GM12878 (cell line): Measurements from ENCODE around the gene SLC25A41. TPM values are rescaled to one million over a fixed set of nuclear protein-coding genes. Genes with fewer than 3 reads are reported as not detected.
A peak's percentile ranks its signal among the peaks of the same experiment; 100 is the strongest.

Source experiments
- ATAC-seq: fragments of 200-7000 bp; cut with Tn5 transposase; 3 replicates; pipeline ENCODE4 v1.9.1; 2020; ENCODE audit warnings: mild to moderate bottlenecking, moderate library complexity
- BruUV-seq: library from RNA; stranded (reverse); fragments of 400-500 nt; replicated peaks from 2 replicates; lab custom pipeline; 2021; lab: Mats Ljungman, UMichigan
- CTCF ChIA-PET: fragments of 300-600 bp; sonication (Branson Sonifier 250); formaldehyde crosslinking; extraction: SDS; loops from one replicate; lab custom pipeline; 2021; ENCODE audit warnings: inconsistent platforms; lab: Yijun Ruan, JAX
- POLR2A ChIA-PET: fragments of 350-600 bp; formaldehyde crosslinking; extraction: SDS; loops from one replicate; lab custom pipeline; 2021; ENCODE audit warnings: inconsistent platforms; lab: Charles Lee
- RAD21 ChIA-PET: fragments of 300-600 bp; sonication (Branson Sonifier 250); formaldehyde crosslinking; loops from one replicate; lab custom pipeline; 2023; ENCODE audit warnings: antibody characterized with exemption; ENCODE audit not compliant: unreplicated experiment; lab: Charles Lee
- SMC1A ChIA-PET: fragments of 300-600 bp; sonication (Branson Sonifier 250); formaldehyde crosslinking; loops from one replicate; lab custom pipeline; 2023; ENCODE audit not compliant: unreplicated experiment, uncharacterized antibody; lab: Charles Lee
- DNase-seq: peaks from one replicate; pipeline ENCODE4 v3.0.0-alpha.2; 2011; ENCODE audit warnings: low read depth, low spot score
- FAIRE-seq: peaks from 3 replicates; lab custom pipeline; 2011; peaks lifted over from hg19 to GRCh38; lab: Jason Lieb, UNC
- H2AFZ ChIP-seq: 2 replicates; pipeline ENCODE4 v1.6.0; 2011; ENCODE audit warnings: low read depth, low read length, control low read depth; ENCODE audit not compliant: control insufficient read depth
- H3K27ac ChIP-seq: 2 replicates; pipeline ENCODE4 v1.5.1; 2011; ENCODE audit warnings: control low read depth; ENCODE audit not compliant: control insufficient read depth, insufficient read depth
- H3K27me3 ChIP-seq, 2 experiments: replicated peaks in 1 of 2; 2 replicates each; pipeline versions ENCODE4 v1.6.0 to v1.6.1; 2011; ENCODE audit warnings: low read length in 1 of 2; ENCODE audit not compliant: control insufficient read depth in 2 of 2, insufficient read depth in 2 of 2
- H3K36me3 ChIP-seq, 2 experiments: 2 replicates each; pipeline ENCODE4 v1.5.1; 2011; ENCODE audit warnings: low read length in 1 of 2; ENCODE audit not compliant: control insufficient read depth in 2 of 2, insufficient read depth in 2 of 2
- H3K4me1 ChIP-seq: 2 replicates; pipeline ENCODE4 v1.6.1; 2011; ENCODE audit warnings: mild to moderate bottlenecking, low read length, moderate library complexity, mixed read lengths; ENCODE audit not compliant: control insufficient read depth, insufficient read depth
- H3K4me2 ChIP-seq: 2 replicates; pipeline ENCODE4 v1.6.0; 2011; ENCODE audit warnings: control low read depth; ENCODE audit not compliant: control insufficient read depth, insufficient read depth
- H3K4me3 ChIP-seq: fragments of 200-600 bp; sonication (generic); 2 replicates; pipeline ENCODE4 v1.5.1; 2016
- H3K79me2 ChIP-seq: 2 replicates; pipeline ENCODE4 v1.6.0; 2011; ENCODE audit warnings: low read length; ENCODE audit not compliant: control insufficient read depth, insufficient read depth
- H3K9ac ChIP-seq: 2 replicates; pipeline ENCODE4 v1.8.0; 2011; ENCODE audit warnings: low read length, control low read depth, mixed read lengths; ENCODE audit not compliant: control insufficient read depth, insufficient read depth
- H3K9me3 ChIP-seq: replicated peaks from 3 replicates; pipeline ENCODE4 v1.5.1; 2011; ENCODE audit warnings: mild to moderate bottlenecking, low read length; ENCODE audit not compliant: control insufficient read depth, insufficient read depth
- H4K20me1 ChIP-seq: 2 replicates; pipeline ENCODE4 v1.6.0; 2011; ENCODE audit not compliant: control insufficient read depth, insufficient read depth
- ASH2L ChIP-seq: fragments of 300-600, 200-600 bp; sonication (generic); IDR thresholded peaks from 2 replicates; pipeline ENCODE4 v1.6.1; 2017; ENCODE audit warnings: low read depth, mild to moderate bottlenecking, borderline replicate concordance
- BACH1 ChIP-seq: fragments of 450-650 bp; IDR thresholded peaks from 2 replicates; pipeline ENCODE4 v1.6.1; 2017; ENCODE audit warnings: mild to moderate bottlenecking, borderline replicate concordance
- DPF2 ChIP-seq: fragments of 450-650 bp; IDR thresholded peaks from 2 replicates; pipeline ENCODE4 v1.6.1; 2017; ENCODE audit warnings: mild to moderate bottlenecking
- NR2F1 ChIP-seq: fragments of 450-650 bp; conservative IDR thresholded peaks from 2 replicates; pipeline ENCODE4 v1.6.1; 2017; ENCODE audit warnings: mild to moderate bottlenecking
- SMARCA5 ChIP-seq: fragments of 450-650 bp; IDR thresholded peaks from 2 replicates; pipeline ENCODE4 v1.6.1; 2017; ENCODE audit warnings: mild to moderate bottlenecking
- SPI1 ChIP-seq: IDR thresholded peaks from 2 replicates; pipeline ENCODE4 v1.6.1; 2011; ENCODE audit warnings: low read depth, mild to moderate bottlenecking, low read length, moderate library complexity, borderline replicate concordance; ENCODE audit not compliant: insufficient read depth
- ZNF24 ChIP-seq: fragments of 450-650 bp; IDR thresholded peaks from 2 replicates; pipeline ENCODE4 v1.6.1; 2017; ENCODE audit warnings: antibody characterized with exemption, mild to moderate bottlenecking
- WGBS: methylation state at CpG from one replicate; pipeline ENCODE4 v1.1.6; 2016; ENCODE audit warnings: low lambda C conversion rate; ENCODE audit not compliant: insufficient replicate concordance, insufficient coverage; ENCODE audit errors: missing lambda C conversion rate; 5-methylcytosine and 5-hydroxymethylcytosine counted together
- in situ Hi-C: fragments of 300-500 bp; cut with MboI; formaldehyde crosslinking; loops from 9 replicates; pipeline ENCODE4 v1.14.3; 2018; ENCODE audit warnings: mixed read lengths
- intact Hi-C: fragments of 100-400 bp; cut with micrococcal nuclease; formaldehyde crosslinking; loops from one replicate; pipeline ENCODE4 v1.14.2; 2022; ENCODE audit not compliant: unreplicated experiment
- polyA plus RNA-seq, 11 experiments: library from polyadenylated mRNA; depleted of rRNA in 4 of 11; unstranded in 6 of 11; stranded (reverse) in 5 of 11; fragments of >200 nt; fragmentation: Nextera tagmentation in 4 of 11; fragmentation: Illumina TruSeq in 1 of 11; extraction: Ambion mirVana in 4 of 11; extraction: Trizol in 1 of 11; gene quantifications; 1 replicate in 1 of 11; 2 replicates in 10 of 11; pipeline versions ENCODE4 v1.2.1 to v1.2.3, GENCODE V29; 2011 to 2016; ENCODE audit warnings: inconsistent platforms in 2 of 11, missing spikeins in 2 of 11, low read depth in 1 of 11
- total RNA-seq, 4 experiments: library from RNA; depleted of rRNA in 3 of 4; stranded (reverse); fragments of >200 nt in 3 of 4; fragmentation: Illumina TruSeq in 1 of 4; extraction: Trizol in 1 of 4; gene quantifications; 2 replicates each; pipeline versions ENCODE4 v1.2.1 to v1.2.3, GENCODE V29; 2013 to 2021
- TF ChIP-seq, protein P1 (sequence below), 3 experiments: IDR thresholded peaks in 2 of 3; conservative IDR thresholded peaks in 1 of 3; 2 replicates each; pipeline ENCODE4 v1.5.1; 2011; ENCODE audit warnings: low read depth in 3 of 3, low read length in 3 of 3, mild to moderate bottlenecking in 3 of 3, control low read depth in 2 of 3, moderate library complexity in 2 of 3, inconsistent platforms in 1 of 3, mixed read lengths in 1 of 3; ENCODE audit not compliant: control insufficient read depth in 2 of 3, insufficient read depth in 1 of 3; ENCODE audit errors: extremely low read depth in 1 of 3

Gene SLC25A41
- total and polyA plus RNA-seq, 10 of the 15 experiments (the other 5 are each of a cell fraction or from before 2014, with no cell fraction given) = 0.23 to 1.2 (median 0.43) TPM; not detected in 2

DNA sequence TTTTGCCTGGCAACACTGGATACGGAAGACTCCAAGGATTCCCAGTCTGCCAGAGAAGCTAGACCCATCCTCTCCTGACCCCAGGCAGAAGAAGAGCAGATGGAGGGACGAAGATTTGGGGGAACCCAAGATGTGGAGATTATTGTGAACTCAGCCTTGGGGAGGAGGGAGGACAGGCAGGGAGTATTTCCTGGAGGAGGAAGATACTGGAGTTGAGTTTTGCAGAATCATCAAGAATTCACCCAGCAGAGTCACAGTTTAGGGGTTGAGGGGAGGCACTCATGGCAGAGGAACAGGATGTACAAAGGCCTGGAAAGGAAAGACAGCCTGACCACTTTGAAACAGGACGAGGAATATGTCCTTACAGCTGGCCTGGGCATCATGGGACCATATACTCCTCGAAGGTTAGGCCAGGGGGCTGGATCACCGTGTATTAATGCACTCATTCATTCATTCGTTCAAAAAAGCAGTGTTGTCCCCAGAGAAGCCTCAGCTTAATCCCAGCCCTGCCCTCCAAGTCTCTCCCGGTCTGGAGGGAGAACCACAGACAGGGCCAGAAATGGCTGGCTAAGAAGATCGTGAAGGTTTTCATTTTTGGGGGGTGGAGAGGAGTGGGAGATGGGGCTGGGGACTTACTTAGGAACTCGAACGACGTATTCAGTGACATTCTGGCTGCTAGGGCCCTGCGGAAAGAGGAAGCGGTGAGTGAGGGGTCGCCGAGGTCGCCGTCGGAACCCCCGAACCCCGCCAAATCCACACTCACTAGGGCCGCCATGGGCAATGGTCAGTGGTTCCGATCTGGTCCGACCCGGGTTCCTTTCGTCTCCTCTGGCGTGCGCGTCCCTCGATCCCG lies 41.1 kb downstream of the SLC25A41 start:
- WGBS = 7% methylated on average over 30 of the region's 30 CpGs
- H3K9me3 ChIP-seq = no peaks in the 10 kb centered on the region
- no peaks in the 10 kb centered on the region for H3K27me3 ChIP-seq
- peaks cover 22% of the 10 kb centered on the region for H3K79me2 ChIP-seq
- H3K4me1 ChIP-seq = peaks cover 11% of the 10 kb centered on the region
- peak; percentile 75 for FAIRE-seq
- intact Hi-C loops = loop anchor here (1.0 to 10.0 kb wide), 2 partner anchors 33 to 112 kb away; partner anchors contain the start of gene TUBB4A
- peaks cover 9 to 25% of the 10 kb centered on the region in 2 experiments; a peak in 3 of 4 replicates for H3K36me3 ChIP-seq
- ATAC-seq = peak; percentile 35
- H3K9ac ChIP-seq = peak overlapping the region; percentile 78
- peak overlapping the region; percentile 97 for H3K4me2 ChIP-seq
- in situ Hi-C loops = no loop called here
- ChIA-PET CTCF (interaction anchor here (1.0 to 1.1 kb wide), 2 partner anchors 112 to 266 kb away, joined by 3 to 4 read pairs; no protein-coding TSS in a partner anchor), POLR2A (interaction anchor here (0.6 to 1.9 kb wide), 2 partner anchors 20 to 25 kb away, joined by 3 to 12 read pairs; partner anchors contain the start of gene ALKBH7), SMC1A (interaction anchor here (0.6 to 1.4 kb wide), 5 partner anchors 9 to 89 kb away, joined by 3 to 4 read pairs (median 3); partner anchors contain the start of genes ALKBH7 and DENND1C), RAD21 (interaction anchor here (1.0 to 1.6 kb wide), 2 partner anchors 20 to 66 kb away, joined by 3 to 5 read pairs; partner anchors contain the start of gene ALKBH7)
- no peak for DNase-seq
- BruUV-seq = TSS peak; percentile 82
- peak overlapping the region; percentile 93 for H3K27ac ChIP-seq
- H3K4me3 ChIP-seq = peak overlapping the region; percentile 99
- no peaks in the 10 kb centered on the region for H4K20me1 ChIP-seq
- peak overlapping the region; percentile 99 for H2AFZ ChIP-seq
- TF ChIP-seq NR2F1 (peak; percentile 87), BACH1 (no peak), ASH2L (0 out of 2 replicates have a peak, but pooled peaks have one; percentile 63), DPF2 (0 out of 2 replicates have a peak, but pooled peaks have one; percentile 14), ZNF24 (peak; percentile 90), SMARCA5 (0 out of 2 replicates have a peak, but pooled peaks have one; percentile 47), SPI1 (peak; percentile 42; the same call in 1 of the 2 replicates)
- TF ChIP-seq, protein P1, sequence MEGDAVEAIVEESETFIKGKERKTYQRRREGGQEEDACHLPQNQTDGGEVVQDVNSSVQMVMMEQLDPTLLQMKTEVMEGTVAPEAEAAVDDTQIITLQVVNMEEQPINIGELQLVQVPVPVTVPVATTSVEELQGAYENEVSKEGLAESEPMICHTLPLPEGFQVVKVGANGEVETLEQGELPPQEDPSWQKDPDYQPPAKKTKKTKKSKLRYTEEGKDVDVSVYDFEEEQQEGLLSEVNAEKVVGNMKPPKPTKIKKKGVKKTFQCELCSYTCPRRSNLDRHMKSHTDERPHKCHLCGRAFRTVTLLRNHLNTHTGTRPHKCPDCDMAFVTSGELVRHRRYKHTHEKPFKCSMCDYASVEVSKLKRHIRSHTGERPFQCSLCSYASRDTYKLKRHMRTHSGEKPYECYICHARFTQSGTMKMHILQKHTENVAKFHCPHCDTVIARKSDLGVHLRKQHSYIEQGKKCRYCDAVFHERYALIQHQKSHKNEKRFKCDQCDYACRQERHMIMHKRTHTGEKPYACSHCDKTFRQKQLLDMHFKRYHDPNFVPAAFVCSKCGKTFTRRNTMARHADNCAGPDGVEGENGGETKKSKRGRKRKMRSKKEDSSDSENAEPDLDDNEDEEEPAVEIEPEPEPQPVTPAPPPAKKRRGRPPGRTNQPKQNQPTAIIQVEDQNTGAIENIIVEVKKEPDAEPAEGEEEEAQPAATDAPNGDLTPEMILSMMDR (IDR thresholded peaks at IDR 0.05 in 2 of 3, conservative IDR thresholded peaks at IDR 0.05 in 1 of 3; ENCODE audit: control insufficient read depth in 2 of 3, extremely low read depth in 1 of 3, insufficient read depth in 1 of 3, low read depth in 3 of 3, low read length in 3 of 3) = no peak
